B cell (primary cell): ENCODE data around the gene TMEM131L.

Experiments used
- CTCF ChIP-seq: fragments of 200-600 bp; IDR thresholded peaks from one replicate; pipeline ENCODE4 v1.8.0; 2022; ENCODE audit warnings: antibody characterized with exemption, mild to moderate bottlenecking
- EZH2 ChIP-seq: IDR thresholded peaks from 2 replicates; pipeline ENCODE4 v1.6.1; 2012; ENCODE audit warnings: borderline replicate concordance, low read depth, mild to moderate bottlenecking, moderate library complexity, low read length; ENCODE audit not compliant: insufficient read depth, poor library complexity, severe bottlenecking

GRCh38 chr4:153514688-153515426 is 48.7 kb downstream of the TMEM131L start:
- TF ChIP-seq CTCF (no peak), EZH2 (no peak)
